OCI-LY1 (cell line): ENCODE measurements around the gene LRRD1.

ENCODE experiments used
- H2AFZ ChIP-seq: fragments of 200-600 bp; sonication (generic), shearing (Covaris generic); 2 replicates; pipeline ENCODE4 v1.6.0; 2014; ENCODE audit warnings: antibody characterized with exemption, mild to moderate bottlenecking, low read length
- H3F3A ChIP-seq: fragments of 200-600 bp; sonication (generic), shearing (Covaris generic); 2 replicates; pipeline ENCODE4 v1.6.0; 2014; ENCODE audit warnings: mild to moderate bottlenecking, antibody characterized with exemption, low read length, moderate library complexity; ENCODE audit not compliant: insufficient read depth
- H3K27ac ChIP-seq: fragments of 200-600 bp; sonication (generic); 2 replicates; pipeline ENCODE4 v1.5.1; 2014; ENCODE audit warnings: low read length, mixed run types, mild to moderate bottlenecking, low read depth; ENCODE audit not compliant: poor library complexity, severe bottlenecking
- H3K27me3 ChIP-seq: fragments of 200-600 bp; sonication (generic); 2 replicates; pipeline ENCODE4 v1.6.0; 2014; ENCODE audit warnings: antibody characterized with exemption, mild to moderate bottlenecking, low read length, moderate library complexity; ENCODE audit not compliant: insufficient read depth
- H3K36me3 ChIP-seq: fragments of 200-600 bp; sonication (generic); 2 replicates; pipeline ENCODE4 v1.6.1; 2014; ENCODE audit warnings: mild to moderate bottlenecking, antibody characterized with exemption, low read length, moderate library complexity, mixed read lengths; ENCODE audit not compliant: insufficient read depth
- H3K4me1 ChIP-seq: fragments of 200-600 bp; sonication (generic); 2 replicates; pipeline ENCODE4 v1.5.1; 2014; ENCODE audit warnings: mild to moderate bottlenecking, low read length, moderate library complexity; ENCODE audit not compliant: insufficient read depth, severe bottlenecking
- H3K4me2 ChIP-seq: fragments of 200-600 bp; sonication (generic), shearing (Covaris generic); 2 replicates; pipeline ENCODE4 v1.6.1; 2014; ENCODE audit warnings: low read length
- H3K4me3 ChIP-seq: fragments of 200-600 bp; sonication (generic); 2 replicates; pipeline ENCODE4 v1.5.1; 2014; ENCODE audit warnings: low read length, low read depth, mild to moderate bottlenecking, mixed read lengths; ENCODE audit not compliant: poor library complexity, severe bottlenecking
- H3K79me2 ChIP-seq: fragments of 200-600 bp; shearing (Covaris generic); 2 replicates; pipeline ENCODE4 v1.6.1; 2016; ENCODE audit warnings: mixed run types, low read length, mixed read lengths; ENCODE audit not compliant: insufficient read depth
- H3K9ac ChIP-seq: fragments of 200-600 bp; sonication (generic), shearing (Covaris generic); 2 replicates; pipeline ENCODE4 v1.6.1; 2014; ENCODE audit warnings: mild to moderate bottlenecking, low read length, mixed read lengths
- H3K9me2 ChIP-seq: fragments of 200-600 bp; sonication (generic), shearing (Covaris generic); 2 replicates; pipeline ENCODE4 v1.6.1; 2014; ENCODE audit warnings: low read depth, mild to moderate bottlenecking, low read length, mixed read lengths
- H3K9me3 ChIP-seq: fragments of 200-600 bp; shearing (Covaris generic); 2 replicates; pipeline ENCODE4 v1.6.1; 2014; ENCODE audit warnings: low read length, mixed read lengths
- H4K20me1 ChIP-seq: fragments of 200-600 bp; sonication (generic), shearing (Covaris generic); 2 replicates; pipeline ENCODE4 v1.6.0; 2016; ENCODE audit warnings: mild to moderate bottlenecking, low read length; ENCODE audit not compliant: insufficient read depth
- EZH2 ChIP-seq: fragments of 200-600 bp; sonication (generic), shearing (Covaris generic); IDR thresholded peaks from 2 replicates; pipeline ENCODE4 v1.8.0; 2017; ENCODE audit warnings: borderline replicate concordance, mixed run types, mild to moderate bottlenecking, antibody characterized with exemption, low read length, moderate library complexity, mixed read lengths
- TF ChIP-seq, protein P1 (sequence below): fragments of 200-600 bp; sonication (generic), shearing (Covaris generic); IDR thresholded peaks from 2 replicates; pipeline ENCODE4 v1.5.1; 2017; ENCODE audit warnings: mild to moderate bottlenecking, antibody characterized with exemption, low read length, moderate library complexity, mixed read lengths

LRRD1 gene

DNA sequence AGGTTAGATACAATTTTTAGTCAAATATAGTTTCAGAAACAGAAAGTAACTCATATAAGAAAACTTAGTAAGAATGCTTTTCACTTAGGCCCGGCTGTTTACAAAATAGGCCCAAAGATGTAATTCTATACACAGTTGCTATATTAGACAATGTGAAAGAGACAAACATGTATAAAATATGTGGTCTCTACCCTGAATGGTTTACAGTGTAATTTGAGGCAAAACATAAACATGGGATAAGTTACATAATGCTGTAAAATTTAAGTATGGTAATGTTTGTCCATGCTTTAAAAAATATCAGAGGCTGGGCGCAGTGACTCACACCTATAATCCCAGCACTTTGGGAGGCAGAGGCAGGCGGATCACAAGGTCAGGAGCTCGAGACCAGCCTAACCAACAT, 48.0 kb upstream of the LRRD1 start:
- Histone ChIP-seq H3K4me2 (no peak overlapping the region), H3K36me3 (peaks cover 89% of the 10 kb centered on the region), H4K20me1 (no peaks in the 10 kb centered on the region), H3K9ac (no peak overlapping the region), H3K9me3 (peaks cover 7% of the 10 kb centered on the region; the same call in 1 of the 2 replicates), H3K27me3 (no peaks in the 10 kb centered on the region), H3F3A (no peaks in the 10 kb centered on the region; the same call in 1 of the 2 replicates), H3K4me3 (no peak overlapping the region), H3K27ac (no peak overlapping the region), H3K79me2 (no peaks in the 10 kb centered on the region), H3K9me2 (no peaks in the 10 kb centered on the region), H2AFZ (no peak overlapping the region), H3K4me1 (no peaks in the 10 kb centered on the region)
- TF ChIP-seq, protein P1, sequence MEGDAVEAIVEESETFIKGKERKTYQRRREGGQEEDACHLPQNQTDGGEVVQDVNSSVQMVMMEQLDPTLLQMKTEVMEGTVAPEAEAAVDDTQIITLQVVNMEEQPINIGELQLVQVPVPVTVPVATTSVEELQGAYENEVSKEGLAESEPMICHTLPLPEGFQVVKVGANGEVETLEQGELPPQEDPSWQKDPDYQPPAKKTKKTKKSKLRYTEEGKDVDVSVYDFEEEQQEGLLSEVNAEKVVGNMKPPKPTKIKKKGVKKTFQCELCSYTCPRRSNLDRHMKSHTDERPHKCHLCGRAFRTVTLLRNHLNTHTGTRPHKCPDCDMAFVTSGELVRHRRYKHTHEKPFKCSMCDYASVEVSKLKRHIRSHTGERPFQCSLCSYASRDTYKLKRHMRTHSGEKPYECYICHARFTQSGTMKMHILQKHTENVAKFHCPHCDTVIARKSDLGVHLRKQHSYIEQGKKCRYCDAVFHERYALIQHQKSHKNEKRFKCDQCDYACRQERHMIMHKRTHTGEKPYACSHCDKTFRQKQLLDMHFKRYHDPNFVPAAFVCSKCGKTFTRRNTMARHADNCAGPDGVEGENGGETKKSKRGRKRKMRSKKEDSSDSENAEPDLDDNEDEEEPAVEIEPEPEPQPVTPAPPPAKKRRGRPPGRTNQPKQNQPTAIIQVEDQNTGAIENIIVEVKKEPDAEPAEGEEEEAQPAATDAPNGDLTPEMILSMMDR = no peak
- TF ChIP-seq EZH2 = no peak

DNA sequence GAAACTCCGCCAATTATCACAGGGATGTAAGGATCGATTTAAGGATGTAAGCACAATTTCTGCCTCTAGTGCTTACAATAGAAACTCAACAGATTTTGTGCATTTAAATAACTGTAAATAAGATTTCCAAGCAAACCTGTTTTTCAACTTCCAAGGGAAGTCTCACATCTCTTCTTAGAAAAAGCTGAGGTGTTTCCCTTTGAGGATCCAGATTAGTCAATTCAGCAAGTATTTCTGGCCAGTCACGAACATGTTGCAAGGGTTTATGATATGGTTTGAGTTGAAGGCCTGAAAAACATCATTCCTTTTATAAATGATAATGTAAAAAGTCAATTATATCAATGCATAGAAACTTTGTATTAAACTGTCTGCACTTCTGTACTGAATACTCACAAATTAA, 42.8 kb upstream of the LRRD1 start:
- H3F3A ChIP-seq = no peaks in the 10 kb centered on the region; the same call in 1 of the 2 replicates
- no peaks in the 10 kb centered on the region for H3K79me2 ChIP-seq
- no peaks in the 10 kb centered on the region for H4K20me1 ChIP-seq
- H3K9me2 ChIP-seq = no peaks in the 10 kb centered on the region
- no peak overlapping the region for H3K27ac ChIP-seq
- no peak overlapping the region for H2AFZ ChIP-seq
- no peak overlapping the region for H3K4me2 ChIP-seq
- no peak overlapping the region for H3K9ac ChIP-seq
- no peaks in the 10 kb centered on the region for H3K9me3 ChIP-seq
- no peaks in the 10 kb centered on the region for H3K4me1 ChIP-seq
- TF ChIP-seq EZH2 = no peak
- TF ChIP-seq, protein P1 = no peak
- no peaks in the 10 kb centered on the region for H3K27me3 ChIP-seq
- no peak overlapping the region for H3K4me3 ChIP-seq
- H3K36me3 ChIP-seq = peaks cover 92% of the 10 kb centered on the region

DNA sequence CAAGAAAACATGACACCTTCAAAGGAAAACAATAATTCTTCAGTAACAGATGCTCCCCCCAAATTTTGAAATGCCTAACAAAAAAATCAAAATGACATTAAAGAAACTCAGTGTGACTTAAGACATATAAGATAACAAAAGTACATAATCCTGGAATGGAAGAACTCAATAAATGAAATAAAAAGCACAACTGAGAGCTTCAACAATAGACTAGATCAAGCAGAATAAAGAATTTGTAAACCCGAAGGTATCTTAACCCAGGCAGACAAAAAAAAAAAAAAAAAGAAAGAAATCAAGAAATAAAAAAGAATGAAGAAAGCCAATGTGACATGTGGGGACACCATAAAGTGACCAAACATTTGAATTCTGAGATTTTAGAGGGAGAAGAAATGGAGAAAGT, 27.7 kb upstream of the LRRD1 start:
- Histone ChIP-seq H3K9me3 (peaks cover 12% of the 10 kb centered on the region; the same call in 1 of the 2 replicates), H3K79me2 (no peaks in the 10 kb centered on the region), H2AFZ (no peak overlapping the region), H3F3A (no peaks in the 10 kb centered on the region), H3K9me2 (no peaks in the 10 kb centered on the region), H3K4me1 (no peaks in the 10 kb centered on the region), H4K20me1 (no peaks in the 10 kb centered on the region), H3K9ac (no peak overlapping the region), H3K4me3 (no peak overlapping the region), H3K4me2 (no peak overlapping the region), H3K27me3 (no peaks in the 10 kb centered on the region), H3K27ac (no peak overlapping the region), H3K36me3 (peaks cover 93% of the 10 kb centered on the region)
- no peak for TF ChIP-seq EZH2
- TF ChIP-seq, protein P1 = no peak
